K562 (cell line): ENCODE results near the gene PSMB8. TPM values are rescaled to one million over a fixed set of nuclear protein-coding genes. Genes with fewer than 3 reads are reported as not detected.
A peak's percentile ranks its signal among the peaks of the same experiment; 100 is the strongest.

Experiments
- C11orf30 ChIP-seq: fragments of 450-650 bp; IDR thresholded peaks from 2 replicates; pipeline ENCODE4 v1.6.1; 2016; ENCODE audit warnings: low read depth, mild to moderate bottlenecking
- CBX5 ChIP-seq: IDR thresholded peaks from 2 replicates; pipeline ENCODE4 v1.6.1; 2014; ENCODE audit warnings: low read depth, borderline replicate concordance
- CEBPB ChIP-seq: fragments of 450-650 bp; IDR thresholded peaks from 2 replicates; pipeline ENCODE4 v1.6.1; 2016; ENCODE audit warnings: missing genetic modification characterization, missing compliant biosample characterization
- CEBPG ChIP-seq, 3 experiments: fragments of 200-800 bp in 1 of 3; sonication (Bioruptor generic) in 1 of 3; sonication (generic) in 1 of 3; formaldehyde crosslinking in 1 of 3; IDR thresholded peaks in 2 of 3; conservative IDR thresholded peaks in 1 of 3; 2 replicates each; pipeline versions ENCODE4 v1.6.1 to v1.8.0; 2016 to 2022; ENCODE audit warnings: missing compliant biosample characterization in 2 of 3, missing genetic modification characterization in 2 of 3, mild to moderate bottlenecking in 1 of 3, missing genetic modification reagents in 1 of 3
- HNRNPUL1 ChIP-seq: fragments of 200-400 bp; formaldehyde crosslinking; IDR thresholded peaks from 2 replicates; pipeline ENCODE4 v1.6.1; 2017; ENCODE audit warnings: low read length
- ID3 ChIP-seq, 2 experiments: fragments of 250-450 bp in 1 of 2; fragments of 450-650 bp in 1 of 2; sonication (Bioruptor Pico) in 1 of 2; IDR thresholded peaks; 2 replicates each; pipeline versions ENCODE4 v1.6.1 to v1.8.0; 2016 to 2021; ENCODE audit warnings: mild to moderate bottlenecking in 2 of 2, moderate library complexity in 2 of 2, missing compliant biosample characterization in 1 of 2, missing genetic modification characterization in 1 of 2
- IRF2 ChIP-seq: sonication (generic); formaldehyde crosslinking; IDR thresholded peaks from 2 replicates; pipeline ENCODE4 v1.8.1; 2022; ENCODE audit warnings: mild to moderate bottlenecking, missing genetic modification reagents
- KDM5B ChIP-seq: fragments of 200-600 bp; sonication (generic); IDR thresholded peaks from 2 replicates; pipeline ENCODE4 v1.6.1; 2012; ENCODE audit warnings: low read depth, mild to moderate bottlenecking, moderate library complexity, low read length, control low read depth, inconsistent platforms; ENCODE audit not compliant: insufficient replicate concordance
- MEF2D ChIP-seq: conservative IDR thresholded peaks from 2 replicates; pipeline ENCODE4 v1.6.1; 2016; ENCODE audit warnings: low read depth, missing genetic modification characterization, missing compliant biosample characterization
- MTA2 ChIP-seq: fragments of 450-650 bp; IDR thresholded peaks from 2 replicates; pipeline ENCODE4 v1.6.1; 2016; ENCODE audit warnings: low read depth
- MXI1 ChIP-seq: IDR thresholded peaks from 2 replicates; pipeline ENCODE4 v1.6.1; 2011; ENCODE audit warnings: low read depth, mild to moderate bottlenecking, improper control_type of control experiment, low read length
- PHF21A ChIP-seq: fragments of 450-650 bp; IDR thresholded peaks from 2 replicates; pipeline ENCODE4 v1.6.1; 2017; ENCODE audit warnings: low read depth, borderline replicate concordance
- PTBP1 ChIP-seq: fragments of 200-400 bp; formaldehyde crosslinking; IDR thresholded peaks from 2 replicates; pipeline ENCODE4 v1.6.1; 2017; ENCODE audit warnings: low read depth, low read length
- RBFOX2 ChIP-seq: fragments of 200-400 bp; formaldehyde crosslinking; IDR thresholded peaks from 2 replicates; pipeline ENCODE4 v1.6.1; 2017; ENCODE audit warnings: low read depth, mild to moderate bottlenecking, low read length, moderate library complexity
- RFX5 ChIP-seq: IDR thresholded peaks from 2 replicates; pipeline ENCODE4 v1.6.1; 2011; ENCODE audit warnings: low read depth, mild to moderate bottlenecking, improper control_type of control experiment, low read length
- RNF219 ChIP-seq: fragments of 250-450 bp; sonication (Bioruptor Pico); IDR thresholded peaks from 2 replicates; pipeline ENCODE4 v1.5.0; 2022; ENCODE audit warnings: mild to moderate bottlenecking
- SMARCA4 ChIP-seq: fragments of 450-650 bp; IDR thresholded peaks from 2 replicates; pipeline ENCODE4 v1.6.1; 2016
- TAF1 ChIP-seq: IDR thresholded peaks from 2 replicates; pipeline ENCODE4 v1.6.1; 2011; ENCODE audit warnings: mild to moderate bottlenecking, low read length, moderate library complexity; ENCODE audit not compliant: insufficient read depth, control insufficient read depth, severe bottlenecking; ENCODE audit errors: extremely low read depth
- YY1 ChIP-seq, 3 experiments: IDR thresholded peaks; 2 replicates each; pipeline ENCODE4 v1.6.1; 2011; ENCODE audit warnings: low read length in 2 of 3, mild to moderate bottlenecking in 2 of 3, moderate library complexity in 2 of 3, borderline replicate concordance in 1 of 3, control low read depth in 1 of 3, low read depth in 1 of 3; ENCODE audit not compliant: insufficient read depth in 3 of 3, insufficient replicate concordance in 2 of 3, control insufficient read depth in 1 of 3, insufficient read length in 1 of 3; ENCODE audit errors: extremely low read depth in 1 of 3
- ZNF121 ChIP-seq: sonication (generic); formaldehyde crosslinking; conservative IDR thresholded peaks from 2 replicates; pipeline ENCODE4 v1.8.0; 2022; ENCODE audit warnings: missing genetic modification reagents
- ZNF143 ChIP-seq: sonication (generic); formaldehyde crosslinking; IDR thresholded peaks from 2 replicates; pipeline ENCODE4 v1.9.0; 2022; ENCODE audit warnings: mild to moderate bottlenecking, missing genetic modification reagents
- ZNF174 ChIP-seq: fragments of 250-450 bp; sonication (Bioruptor Pico); IDR thresholded peaks from 2 replicates; pipeline ENCODE4 v1.4.0; 2020; ENCODE audit warnings: mild to moderate bottlenecking
- ZNF239 ChIP-seq: fragments of 250-450 bp; sonication (Bioruptor Pico); IDR thresholded peaks from 2 replicates; pipeline ENCODE4 v1.4.0; 2020; ENCODE audit warnings: mild to moderate bottlenecking
- ZNF589 ChIP-seq: fragments of 200-800 bp; sonication (Bioruptor generic); IDR thresholded peaks from 2 replicates; pipeline ENCODE4 v1.6.1; 2016; ENCODE audit warnings: low read depth, missing genetic modification characterization, missing compliant biosample characterization
- polyA plus RNA-seq, 8 experiments: library from polyadenylated mRNA; depleted of rRNA in 4 of 8; stranded (reverse) in 5 of 8; unstranded in 3 of 8; fragments of >200 nt; fragmentation: Nextera tagmentation in 2 of 8; fragmentation: Illumina TruSeq in 1 of 8; extraction: Ambion mirVana in 2 of 8; extraction: Trizol in 1 of 8; gene quantifications; 2 replicates each; pipeline versions ENCODE4 v1.2.1 to v1.2.3, GENCODE V29; 2011 to 2014; ENCODE audit warnings: inconsistent platforms in 1 of 8, missing spikeins in 1 of 8
- total RNA-seq, 7 experiments: library from RNA; depleted of rRNA in 6 of 7; stranded (reverse); fragments of >200 nt in 6 of 7; fragmentation: Illumina TruSeq in 2 of 7; extraction: Trizol in 2 of 7; gene quantifications; 2 replicates each; pipeline versions ENCODE4 v1.2.1 to v1.2.3, GENCODE V29; 2011 to 2021; ENCODE audit warnings: low replicate concordance in 1 of 7

PSMB8 gene
- total and polyA plus RNA-seq, 9 of the 15 experiments (the other 6 are each of a cell fraction or from before 2014, with no cell fraction given): 0.71 to 4.0 (median 2.4) TPM

GRCh38 chr6:32853541-32854375 is 9.9 kb upstream of the PSMB8 start, which contains the start of the genes PSMB9 and TAP1 (continued):
- peak in 1 of 3 experiments; percentile 29 for TF ChIP-seq YY1 (IDR thresholded peaks at IDR 0.05; ENCODE audit: borderline replicate concordance in 1 of 3, control insufficient read depth in 1 of 3, extremely low read depth in 1 of 3, insufficient read depth in 3 of 3, insufficient read length in 1 of 3, insufficient replicate concordance in 2 of 3, low read depth in 1 of 3, low read length in 2 of 3)
- TF ChIP-seq ZNF143 (CRISPR knock-in tag): no peak
- TF ChIP-seq MTA2: no peak
- TF ChIP-seq CBX5: peak; percentile 64; the same call in 1 of the 2 replicates
- TF ChIP-seq SMARCA4: peak; percentile 58; the same call in 1 of the 2 replicates
- TF ChIP-seq PHF21A: 0 out of 2 replicates have a peak, but pooled peaks have one; percentile 65
- no peak for TF ChIP-seq ZNF239 (CRISPR knock-in tag)
- TF ChIP-seq MEF2D (tag): peak; percentile 86
- peak; percentile 17 for TF ChIP-seq TAF1
- TF ChIP-seq RNF219 (CRISPR knock-in tag): no peak
- TF ChIP-seq MXI1: 0 out of 2 replicates have a peak, but pooled peaks have one; percentile 16
- no peak for TF ChIP-seq ID3 (CRISPR knock-in tag; IDR thresholded peaks at IDR 0.05)
- 0 out of 2 replicates have a peak, but pooled peaks have one; percentile 12 for TF ChIP-seq ID3 (tag; IDR thresholded peaks at IDR 0.05)
- TF ChIP-seq ZNF121: peak; percentile 33; the same call in 1 of the 2 replicates
- peak; percentile 54 for TF ChIP-seq KDM5B
- no peak; the same call in 1 of the 2 replicates for TF ChIP-seq ZNF589
- TF ChIP-seq ZNF174 (CRISPR knock-in tag): no peak
- no peak for TF ChIP-seq CEBPB (tag)
- peak; percentile 99 for TF ChIP-seq RFX5
- no peak for TF ChIP-seq CEBPG (CRISPR knock-in tag; IDR thresholded peaks at IDR 0.05)
- TF ChIP-seq CEBPG (tag; conservative IDR thresholded peaks at IDR 0.05 in 1 of 2, IDR thresholded peaks at IDR 0.05 in 1 of 2): no peak
- TF ChIP-seq C11orf30: peak; percentile 28; the same call in 1 of the 2 replicates
- no peak for TF ChIP-seq HNRNPUL1
- TF ChIP-seq IRF2: peak; percentile 98
- no peak for TF ChIP-seq PTBP1
- peak; percentile 69 for TF ChIP-seq RBFOX2
